GM19438 (cell line): ENCODE results near the gene RPP40.

ENCODE experiments used
- ATAC-seq: cut with Tn5 transposase; IDR thresholded peaks from one replicate; pipeline ENCODE4 v1.9.1; 2021; ENCODE audit warnings: low read depth; ENCODE audit not compliant: unreplicated experiment

RPP40 gene

DNA sequence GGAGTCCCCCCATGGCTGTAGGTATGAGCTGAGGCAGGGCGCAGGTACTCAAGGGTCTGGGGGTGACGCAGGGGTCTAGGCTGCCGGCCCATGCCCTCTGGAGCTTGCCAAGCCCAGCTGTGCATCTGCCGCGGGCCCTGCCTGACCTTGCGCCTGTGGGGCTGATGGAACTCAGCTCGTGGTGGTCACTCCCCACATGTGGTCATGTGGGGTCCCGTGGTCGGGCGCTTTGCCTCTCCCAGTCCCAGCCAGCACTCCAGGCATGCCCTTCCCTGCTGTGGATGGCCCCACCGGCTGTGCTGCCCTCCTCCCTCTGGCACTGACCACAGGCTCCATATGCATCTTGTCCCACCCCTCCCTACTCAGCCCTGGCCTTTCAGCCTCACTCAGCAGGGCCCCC is 57.3 kb downstream of the RPP40 start:
- ATAC-seq, result no peak
